Measurements from ENCODE around the gene GZMA.

GZMA gene

DNA sequence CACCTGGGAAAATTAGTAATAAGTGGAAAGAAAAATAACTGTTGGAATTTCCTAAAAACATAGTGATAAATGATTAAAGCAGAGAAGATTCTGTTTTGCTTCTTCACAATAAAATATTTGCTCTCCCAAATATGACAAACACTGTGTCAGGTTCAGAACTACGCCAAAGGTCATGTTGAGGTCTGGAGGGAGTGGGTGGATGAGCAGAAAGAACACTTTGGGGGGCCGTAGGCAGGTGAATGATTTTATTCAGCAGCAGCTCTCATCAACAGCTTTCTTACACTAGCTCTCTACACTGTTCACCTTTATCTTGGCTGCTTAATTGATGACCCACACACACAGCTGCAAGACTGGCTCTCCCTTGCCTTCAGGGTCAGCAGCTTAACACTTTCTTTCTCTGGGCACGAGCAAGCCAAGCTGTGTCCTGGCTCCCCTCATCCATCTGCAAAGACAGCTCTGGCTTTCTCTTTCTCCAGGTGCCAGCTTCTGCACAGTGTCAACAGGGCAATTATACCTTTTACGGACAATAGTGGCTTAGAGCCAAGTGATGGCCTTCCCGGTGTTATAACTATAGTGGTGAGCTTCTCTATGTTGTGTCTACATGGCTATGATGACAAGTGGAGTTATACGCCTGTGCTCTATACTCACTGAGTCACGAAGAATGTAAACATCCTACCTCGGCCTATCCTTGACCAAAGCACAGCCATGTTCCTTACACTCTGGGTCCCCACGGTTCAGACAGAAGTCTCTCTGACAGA is 38.6 kb downstream of the GZMA start:
- no peak for DNase-seq
- H2AFZ ChIP-seq (ENCODE audit: low read depth, low read length), result no peak overlapping the region
- H3K27me3 ChIP-seq (ENCODE audit: insufficient read depth, low read length, poor library complexity), result peaks cover 9% of the 10 kb centered on the region
- H3K36me3 ChIP-seq (ENCODE audit: insufficient read depth, low read length), result no peaks in the 10 kb centered on the region
- H3K27ac ChIP-seq (ENCODE audit: low read length), result no peak overlapping the region
- no peaks in the 10 kb centered on the region for H3K9me3 ChIP-seq (ENCODE audit: insufficient read depth, low read length, severe bottlenecking)
- TF ChIP-seq, protein P1, sequence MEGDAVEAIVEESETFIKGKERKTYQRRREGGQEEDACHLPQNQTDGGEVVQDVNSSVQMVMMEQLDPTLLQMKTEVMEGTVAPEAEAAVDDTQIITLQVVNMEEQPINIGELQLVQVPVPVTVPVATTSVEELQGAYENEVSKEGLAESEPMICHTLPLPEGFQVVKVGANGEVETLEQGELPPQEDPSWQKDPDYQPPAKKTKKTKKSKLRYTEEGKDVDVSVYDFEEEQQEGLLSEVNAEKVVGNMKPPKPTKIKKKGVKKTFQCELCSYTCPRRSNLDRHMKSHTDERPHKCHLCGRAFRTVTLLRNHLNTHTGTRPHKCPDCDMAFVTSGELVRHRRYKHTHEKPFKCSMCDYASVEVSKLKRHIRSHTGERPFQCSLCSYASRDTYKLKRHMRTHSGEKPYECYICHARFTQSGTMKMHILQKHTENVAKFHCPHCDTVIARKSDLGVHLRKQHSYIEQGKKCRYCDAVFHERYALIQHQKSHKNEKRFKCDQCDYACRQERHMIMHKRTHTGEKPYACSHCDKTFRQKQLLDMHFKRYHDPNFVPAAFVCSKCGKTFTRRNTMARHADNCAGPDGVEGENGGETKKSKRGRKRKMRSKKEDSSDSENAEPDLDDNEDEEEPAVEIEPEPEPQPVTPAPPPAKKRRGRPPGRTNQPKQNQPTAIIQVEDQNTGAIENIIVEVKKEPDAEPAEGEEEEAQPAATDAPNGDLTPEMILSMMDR (IDR thresholded peaks at IDR 0.05; ENCODE audit: borderline replicate concordance, extremely low read depth, low read length, poor library complexity, severe bottlenecking), result no peak
- no peak for TF ChIP-seq EZH2 (IDR thresholded peaks at IDR 0.05; ENCODE audit: borderline replicate concordance, low read depth, low read length, severe bottlenecking)
- no peaks in the 10 kb centered on the region for H3K79me2 ChIP-seq (ENCODE audit: insufficient read depth, low read length)
- no peak overlapping the region for H3K4me3 ChIP-seq (ENCODE audit: low read depth in 1 of 2, low read length in 2 of 2)
- no peak overlapping the region for H3K4me2 ChIP-seq (ENCODE audit: insufficient read depth, low read length)
- no peaks in the 10 kb centered on the region for H4K20me1 ChIP-seq (ENCODE audit: insufficient read depth, low read length)
- ATAC-seq (ENCODE audit: insufficient read depth, low read depth), result no peak
- H3K9ac ChIP-seq (ENCODE audit: low read depth, low read length), result no peak overlapping the region
- no peaks in the 10 kb centered on the region; the same call in 1 of the 2 replicates for H3K4me1 ChIP-seq (ENCODE audit: insufficient read depth, low read length)

DNA sequence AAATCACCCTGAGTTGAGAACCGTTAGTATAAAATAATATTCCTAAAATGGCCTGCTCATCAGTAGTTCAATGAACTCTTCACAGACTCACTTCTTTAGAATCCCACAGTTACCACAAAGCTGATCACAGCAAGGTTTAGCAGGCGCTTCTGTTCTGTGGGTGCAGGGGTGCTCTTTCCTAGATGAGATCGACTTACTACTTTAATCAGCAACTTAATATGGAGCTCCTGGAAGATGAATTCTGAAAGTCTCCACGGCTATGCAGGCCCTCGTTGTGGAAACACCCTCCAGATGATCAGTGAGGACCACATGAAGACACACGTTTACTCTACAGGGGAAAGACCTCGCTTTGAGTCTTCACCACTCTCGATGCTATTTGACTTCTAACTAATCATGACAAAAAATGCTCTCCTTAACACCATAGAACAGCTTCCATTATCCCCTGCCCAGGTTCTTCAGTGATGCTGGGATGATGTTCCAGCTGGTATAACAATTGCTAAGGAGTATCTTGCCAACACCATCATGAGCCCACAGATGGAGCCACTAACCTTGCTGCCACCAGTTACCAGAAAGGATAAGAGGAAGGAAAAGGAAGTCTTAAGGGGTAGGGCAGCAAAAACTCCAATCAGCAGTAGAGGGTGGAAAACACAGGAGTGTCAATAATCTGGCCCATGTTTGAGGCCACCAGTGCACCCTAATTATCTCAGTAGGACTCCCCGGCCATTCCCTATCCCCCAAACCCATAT is 39.7 kb downstream of the GZMA start:
- H3K27ac ChIP-seq (ENCODE audit: low read length), result no peak overlapping the region
- H3K4me2 ChIP-seq (ENCODE audit: insufficient read depth, low read length), result no peak overlapping the region
- H3K4me1 ChIP-seq (ENCODE audit: insufficient read depth, low read length), result peaks cover 6% of the 10 kb centered on the region
- DNase-seq, result no peak
- TF ChIP-seq, protein P1 (IDR thresholded peaks at IDR 0.05; ENCODE audit: borderline replicate concordance, extremely low read depth, low read length, poor library complexity, severe bottlenecking), result no peak
- TF ChIP-seq EZH2 (IDR thresholded peaks at IDR 0.05; ENCODE audit: borderline replicate concordance, low read depth, low read length, severe bottlenecking), result no peak
- no peaks in the 10 kb centered on the region for H3K79me2 ChIP-seq (ENCODE audit: insufficient read depth, low read length)
- H3K9me3 ChIP-seq (ENCODE audit: insufficient read depth, low read length, severe bottlenecking), result no peaks in the 10 kb centered on the region
- no peak overlapping the region for H3K4me3 ChIP-seq (ENCODE audit: low read depth in 1 of 2, low read length in 2 of 2)
- no peak overlapping the region for H3K9ac ChIP-seq (ENCODE audit: low read depth, low read length)
- no peaks in the 10 kb centered on the region for H4K20me1 ChIP-seq (ENCODE audit: insufficient read depth, low read length)
- no peaks in the 10 kb centered on the region for H3K36me3 ChIP-seq (ENCODE audit: insufficient read depth, low read length)
- H2AFZ ChIP-seq (ENCODE audit: low read depth, low read length), result no peak overlapping the region
- no peak for ATAC-seq (ENCODE audit: insufficient read depth, low read depth)
- peaks cover 10% of the 10 kb centered on the region for H3K27me3 ChIP-seq (ENCODE audit: insufficient read depth, low read length, poor library complexity)

DNA sequence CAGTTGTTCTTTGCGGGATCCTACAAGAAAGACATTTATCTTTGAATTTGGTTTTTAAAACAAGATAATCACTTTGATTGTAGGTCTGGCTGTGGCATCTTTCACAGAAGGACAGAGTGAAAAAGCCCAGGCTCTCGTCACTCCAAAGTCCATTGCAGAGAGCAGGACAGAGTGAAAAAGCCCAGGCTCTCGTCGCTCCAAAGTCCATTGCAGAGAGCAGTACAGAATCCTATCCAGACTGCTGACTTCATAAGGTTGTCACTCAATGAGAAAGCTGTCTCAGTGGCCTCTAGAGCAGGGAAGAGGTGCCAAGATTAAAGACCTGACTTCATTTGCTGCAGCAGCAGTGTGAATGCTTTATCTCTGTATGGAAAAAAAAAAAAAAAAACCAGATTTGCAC is 41.2 kb downstream of the GZMA start:
- DNase-seq, result no peak
- Histone ChIP-seq H3K79me2 (ENCODE audit: insufficient read depth, low read length) (no peaks in the 10 kb centered on the region), H3K27me3 (ENCODE audit: insufficient read depth, low read length, poor library complexity) (peaks cover 10% of the 10 kb centered on the region), H3K4me2 (ENCODE audit: insufficient read depth, low read length) (no peak overlapping the region), H3K36me3 (ENCODE audit: insufficient read depth, low read length) (no peaks in the 10 kb centered on the region), H3K9me3 (ENCODE audit: insufficient read depth, low read length, severe bottlenecking) (no peaks in the 10 kb centered on the region), H3K9ac (ENCODE audit: low read depth, low read length) (no peak overlapping the region), H4K20me1 (ENCODE audit: insufficient read depth, low read length) (no peaks in the 10 kb centered on the region), H3K4me3 (ENCODE audit: low read depth in 1 of 2, low read length in 2 of 2) (no peak overlapping the region), H3K27ac (ENCODE audit: low read length) (no peak overlapping the region), H3K4me1 (ENCODE audit: insufficient read depth, low read length) (peaks cover 6% of the 10 kb centered on the region), H2AFZ (ENCODE audit: low read depth, low read length) (no peak overlapping the region)
- no peak for TF ChIP-seq EZH2 (IDR thresholded peaks at IDR 0.05; ENCODE audit: borderline replicate concordance, low read depth, low read length, severe bottlenecking)
- TF ChIP-seq, protein P1 (IDR thresholded peaks at IDR 0.05; ENCODE audit: borderline replicate concordance, extremely low read depth, low read length, poor library complexity, severe bottlenecking), result no peak
- ATAC-seq (ENCODE audit: insufficient read depth, low read depth), result no peak
